Kidney glomerular epithelial cell (primary cell): ENCODE measurements around the gene EPN2.

Experiments used
- DNase-seq: peaks from one replicate; lab custom pipeline; 2025; lab: John Stamatoyannopoulos, UW

The EPN2 gene

GRCh38 chr17:19381741-19382444 lies 144.7 kb downstream of the EPN2 start:
- no peak for DNase-seq

GRCh38 chr17:19382531-19383444 lies 145.6 kb downstream of the EPN2 start:
- no peak for DNase-seq

- DNase-seq, result no peak
Observed at GRCh38 chr17:19383681-19384470, 146.7 kb downstream of the EPN2 start.

GRCh38 chr17:19384723-19385391 lies 147.7 kb downstream of the EPN2 start:
- DNase-seq, result no peak

GRCh38 chr17:19385521-19385983 lies 148.4 kb downstream of the EPN2 start:
- DNase-seq, result no peak
